ENCODE measurements around the gene SUN5. TPM values are rescaled to one million over a fixed set of nuclear protein-coding genes. Genes with fewer than 3 reads are reported as not detected.
"Not testable (repeated sequence)": the region's sequence is repeated elsewhere in the genome, so short reads cannot be mapped to it uniquely, and the experiment has no call there.

Gene SUN5
- total and polyA plus RNA-seq, 2 donors (not counting 3 experiments of a cell fraction or from before 2014, with no cell fraction given) = not detected

GRCh38 chr20:32963176-32963575 lies 41.1 kb downstream of the SUN5 start:
- Histone ChIP-seq H3K9me1 (replicated peaks; ENCODE audit: control insufficient read depth, extremely low read depth, insufficient read depth, low read length) (no peaks in the 10 kb centered on the region), H3K79me2 (ENCODE audit: control insufficient read depth, insufficient read depth, low read length) (no peaks in the 10 kb centered on the region), H3K9me3 (replicated peaks; ENCODE audit: control insufficient read depth, insufficient read depth, low read length) (no peaks in the 10 kb centered on the region), H3K27me3 (ENCODE audit: control insufficient read depth in 2 of 2, insufficient read depth in 2 of 2, low read length in 2 of 2) (peaks cover 1 to 2% of the 10 kb centered on the region in 2 experiments), H3K9ac (replicated peaks; ENCODE audit: extremely low read depth, insufficient read depth, low read length) (no peak overlapping the region), H3K4me3 (replicated peaks in 1 of 3; ENCODE audit: insufficient read depth in 1 of 3, low read depth in 1 of 3, low read length in 3 of 3) (no peak overlapping the region), H3K4me1 (ENCODE audit: control insufficient read depth, extremely low read depth, insufficient read depth, low read length) (no peaks in the 10 kb centered on the region), H2AFZ (ENCODE audit: low read depth, low read length) (no peak overlapping the region), H4K20me1 (replicated peaks; ENCODE audit: control insufficient read depth, extremely low read depth, insufficient read depth, low read length) (no peaks in the 10 kb centered on the region), H3K4me2 (ENCODE audit: insufficient read depth, low read length) (no peak overlapping the region), H3K27ac (ENCODE audit: insufficient read depth, low read depth, low read length) (no peak overlapping the region), H3K36me3 (ENCODE audit: control insufficient read depth in 2 of 2, extremely low read depth in 1 of 2, insufficient read depth in 2 of 2, low read length in 2 of 2) (no peaks in the 10 kb centered on the region)
- no peak for DNase-seq (ENCODE audit: low read depth, low spot score)
- POLR2A ChIA-PET = no interaction called here
- BruUV-seq (replicated peaks) = no TSS peak
- TF ChIP-seq MAX (IDR thresholded peaks at IDR 0.05; ENCODE audit: insufficient read depth, insufficient read length) (no peak), JUN (IDR thresholded peaks at IDR 0.05; ENCODE audit: borderline replicate concordance, insufficient read depth, insufficient read length, low read depth) (no peak), EZH2 (IDR thresholded peaks at IDR 0.05; ENCODE audit: borderline replicate concordance, low read depth, low read length, severe bottlenecking) (no peak), GATA2 (IDR thresholded peaks at IDR 0.05; ENCODE audit: insufficient read depth, insufficient read length, low read depth, low read length) (no peak), POLR2A (IDR thresholded peaks at IDR 0.05; ENCODE audit: low read depth, low read length) (no peak), CTCF (IDR thresholded peaks at IDR 0.05; ENCODE audit: extremely low read depth in 1 of 2, insufficient read depth in 1 of 2, low read depth in 1 of 2, low read length in 2 of 2) (no peak), POLR2AphosphoS5 (IDR thresholded peaks at IDR 0.05; ENCODE audit: insufficient read depth, low read depth, low read length) (no peak), MYC (IDR thresholded peaks at IDR 0.05; ENCODE audit: low read depth, low read length) (no peak), FOS (IDR thresholded peaks at IDR 0.05; ENCODE audit: borderline replicate concordance, insufficient read depth, low read length) (no peak)
- dilution Hi-C loops (cut with MboI; ENCODE audit: extremely low pct_ligation_motif_present, low sequenced_read_pairs) (no loop called here), intact Hi-C loops (cut with micrococcal nuclease) (no loop called here)
- CTCF ChIA-PET = interaction anchor here (1.1 kb wide), 1 partner anchor 12 kb away, joined by 3 read pairs; no protein-coding TSS in a partner anchor
- FAIRE-seq = no peak

- CTCF ChIA-PET = interaction anchor here (1.1 kb wide), 1 partner anchor 11 kb away, joined by 3 read pairs; no protein-coding TSS in a partner anchor
- H2AFZ ChIP-seq (ENCODE audit: low read depth, low read length); H3K79me2 ChIP-seq (ENCODE audit: control insufficient read depth, insufficient read depth, low read length); BruUV-seq (replicated peaks); H3K4me3 ChIP-seq (replicated peaks in 1 of 3; ENCODE audit: insufficient read depth in 1 of 3, low read depth in 1 of 3, low read length in 3 of 3); FAIRE-seq; DNase-seq (ENCODE audit: low read depth, low spot score); H3K4me2 ChIP-seq (ENCODE audit: insufficient read depth, low read length); H3K9ac ChIP-seq (replicated peaks; ENCODE audit: extremely low read depth, insufficient read depth, low read length); H3K36me3 ChIP-seq (ENCODE audit: control insufficient read depth in 2 of 2, extremely low read depth in 1 of 2, insufficient read depth in 2 of 2, low read length in 2 of 2); H3K27ac ChIP-seq (ENCODE audit: insufficient read depth, low read depth, low read length); POLR2A ChIA-PET; H3K9me3 ChIP-seq (replicated peaks; ENCODE audit: control insufficient read depth, insufficient read depth, low read length); H3K27me3 ChIP-seq (ENCODE audit: control insufficient read depth in 2 of 2, insufficient read depth in 2 of 2, low read length in 2 of 2); intact Hi-C loops (cut with micrococcal nuclease); dilution Hi-C loops (cut with MboI; ENCODE audit: extremely low pct_ligation_motif_present, low sequenced_read_pairs); H3K9me1 ChIP-seq (replicated peaks; ENCODE audit: control insufficient read depth, extremely low read depth, insufficient read depth, low read length); H3K4me1 ChIP-seq (ENCODE audit: control insufficient read depth, extremely low read depth, insufficient read depth, low read length); H4K20me1 ChIP-seq (replicated peaks; ENCODE audit: control insufficient read depth, extremely low read depth, insufficient read depth, low read length): not testable (repeated sequence)
Observed at GRCh38 chr20:32962646-32963045, 41.6 kb downstream of the SUN5 start.
